Chondrocyte (in vitro differentiated cells): ENCODE measurements around the gene LMTK2. TPM values are rescaled to one million over a fixed set of nuclear protein-coding genes. Genes with fewer than 3 reads are reported as not detected.

Experiments
- DNase-seq: peaks from one replicate; pipeline ENCODE4 v3.0.0; 2021; ENCODE audit warnings: mixed read lengths, low spot score
- H3K27ac Mint-ChIP-seq: one replicate; pipeline ENCODE4 v1.8.0; 2021; ENCODE audit warnings: mild to moderate bottlenecking, moderate library complexity, mixed read lengths; ENCODE audit not compliant: unreplicated experiment
- H3K27me3 Mint-ChIP-seq: 2 replicates; pipeline ENCODE4 v1.8.0; 2021; ENCODE audit warnings: low read depth, mixed read lengths
- H3K36me3 Mint-ChIP-seq: 2 replicates; pipeline ENCODE4 v1.8.0; 2021; ENCODE audit warnings: low read depth, mixed read lengths
- H3K4me1 Mint-ChIP-seq: 2 replicates; pipeline ENCODE4 v1.8.0; 2021; ENCODE audit warnings: low read depth, mild to moderate bottlenecking, mixed read lengths
- H3K4me3 Mint-ChIP-seq: one replicate; pipeline ENCODE4 v1.8.0; 2021; ENCODE audit warnings: mild to moderate bottlenecking, moderate library complexity, mixed read lengths; ENCODE audit not compliant: unreplicated experiment
- H3K9me3 Mint-ChIP-seq: 2 replicates; pipeline ENCODE4 v1.8.0; 2021; ENCODE audit warnings: low read depth, mixed read lengths
- total RNA-seq: library from RNA; stranded (reverse); gene quantifications from 3 replicates; pipeline ENCODE4 v1.2.1, GENCODE V29; 2021
- TF ChIP-seq, protein P1 (sequence below): fragments of 200-600 bp; sonication (generic); IDR thresholded peaks from 2 replicates; pipeline ENCODE4 v1.5.0; 2021; ENCODE audit warnings: antibody characterized with exemption, mild to moderate bottlenecking, moderate library complexity

Gene LMTK2
- total RNA-seq, 1 donor from 2014 or later: 15.0 TPM

DNA sequence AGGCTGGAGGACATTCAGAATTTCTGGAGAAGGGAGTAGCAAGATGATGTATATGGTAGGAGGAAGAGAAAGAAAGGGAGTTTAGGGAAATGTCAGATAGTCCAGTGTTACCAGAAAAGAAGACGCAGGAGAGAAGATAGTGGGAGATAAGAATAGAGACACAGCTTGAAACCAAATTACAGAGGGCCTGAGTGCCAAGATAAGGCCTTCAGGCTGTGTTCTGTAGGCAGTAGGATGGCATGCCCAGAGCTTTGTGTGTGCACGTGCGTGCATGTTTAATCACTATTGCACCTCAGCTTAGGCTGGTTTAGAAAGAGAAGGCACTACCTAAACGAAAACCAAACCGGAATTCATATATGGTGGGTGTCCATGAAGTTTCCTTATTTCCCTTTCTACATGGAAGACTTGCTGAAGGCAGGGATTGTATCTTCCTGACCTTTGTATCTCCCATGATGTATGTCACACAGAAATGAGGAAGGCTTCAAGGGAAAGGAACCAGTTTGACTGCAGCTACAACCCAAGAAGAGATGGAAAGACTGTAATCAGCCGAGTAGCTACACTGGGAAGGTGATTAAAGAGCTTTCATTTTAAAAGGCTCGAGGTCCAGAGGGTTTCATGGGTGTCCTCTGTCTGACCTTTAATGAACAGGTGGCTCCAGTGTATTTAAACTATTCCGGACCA is 68.7 kb downstream of the LMTK2 start:
- H3K4me1 Mint-ChIP-seq: peaks cover 13% of the 10 kb centered on the region
- no peaks in the 10 kb centered on the region for H3K9me3 Mint-ChIP-seq
- TF ChIP-seq, protein P1, sequence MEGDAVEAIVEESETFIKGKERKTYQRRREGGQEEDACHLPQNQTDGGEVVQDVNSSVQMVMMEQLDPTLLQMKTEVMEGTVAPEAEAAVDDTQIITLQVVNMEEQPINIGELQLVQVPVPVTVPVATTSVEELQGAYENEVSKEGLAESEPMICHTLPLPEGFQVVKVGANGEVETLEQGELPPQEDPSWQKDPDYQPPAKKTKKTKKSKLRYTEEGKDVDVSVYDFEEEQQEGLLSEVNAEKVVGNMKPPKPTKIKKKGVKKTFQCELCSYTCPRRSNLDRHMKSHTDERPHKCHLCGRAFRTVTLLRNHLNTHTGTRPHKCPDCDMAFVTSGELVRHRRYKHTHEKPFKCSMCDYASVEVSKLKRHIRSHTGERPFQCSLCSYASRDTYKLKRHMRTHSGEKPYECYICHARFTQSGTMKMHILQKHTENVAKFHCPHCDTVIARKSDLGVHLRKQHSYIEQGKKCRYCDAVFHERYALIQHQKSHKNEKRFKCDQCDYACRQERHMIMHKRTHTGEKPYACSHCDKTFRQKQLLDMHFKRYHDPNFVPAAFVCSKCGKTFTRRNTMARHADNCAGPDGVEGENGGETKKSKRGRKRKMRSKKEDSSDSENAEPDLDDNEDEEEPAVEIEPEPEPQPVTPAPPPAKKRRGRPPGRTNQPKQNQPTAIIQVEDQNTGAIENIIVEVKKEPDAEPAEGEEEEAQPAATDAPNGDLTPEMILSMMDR: no peak
- no peak overlapping the region for H3K27ac Mint-ChIP-seq
- DNase-seq: no peak
- H3K4me3 Mint-ChIP-seq: no peak overlapping the region
- no peaks in the 10 kb centered on the region for H3K27me3 Mint-ChIP-seq
- H3K36me3 Mint-ChIP-seq: peaks cover 5% of the 10 kb centered on the region

DNA sequence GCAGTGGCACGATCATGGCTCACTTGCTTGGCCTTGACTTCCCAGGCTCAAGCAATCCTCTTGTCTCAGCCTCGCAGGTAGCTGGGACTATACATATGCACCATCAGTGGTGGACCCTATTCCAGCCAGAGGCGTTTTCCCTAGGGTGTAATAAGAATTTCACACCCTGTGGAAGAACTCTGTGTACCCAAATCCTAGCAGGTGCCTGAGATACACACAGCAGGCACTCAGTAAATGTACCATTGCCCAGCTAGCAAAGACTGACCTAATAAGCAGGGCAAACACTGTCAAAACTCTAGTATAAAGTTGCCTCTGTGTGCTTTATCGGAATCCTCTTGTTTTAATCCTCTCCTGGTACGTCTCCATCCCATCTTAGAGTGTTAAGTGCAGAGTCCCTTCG is 70.9 kb downstream of the LMTK2 start:
- TF ChIP-seq, protein P1: no peak
- Mint-ChIP-seq H3K36me3 (peaks cover 4% of the 10 kb centered on the region), H3K9me3 (no peaks in the 10 kb centered on the region), H3K27ac (no peak overlapping the region), H3K4me3 (no peak overlapping the region), H3K27me3 (no peaks in the 10 kb centered on the region), H3K4me1 (peaks cover 13% of the 10 kb centered on the region)
- DNase-seq: no peak

DNA sequence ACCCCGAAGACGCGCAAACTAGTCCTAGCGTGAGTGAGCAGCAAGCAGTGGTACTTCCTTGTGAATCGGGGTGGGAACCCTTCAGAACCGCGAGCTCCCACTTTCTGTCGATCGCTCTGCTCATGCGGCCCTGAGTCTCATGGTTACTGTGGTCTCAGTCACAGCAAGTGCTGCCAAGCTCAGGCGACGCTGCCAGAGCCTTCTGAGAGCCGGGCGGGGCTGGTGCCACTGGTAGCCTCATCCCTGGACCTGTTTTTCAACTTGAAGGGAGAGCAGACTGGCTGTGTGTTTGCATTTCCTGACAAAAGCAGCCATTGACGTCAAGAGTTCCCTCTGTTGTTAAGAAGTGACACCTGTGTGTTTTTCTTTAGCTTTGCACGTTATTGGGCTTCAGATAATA is 71.7 kb downstream of the LMTK2 start:
- Mint-ChIP-seq H3K9me3 (no peaks in the 10 kb centered on the region), H3K27me3 (no peaks in the 10 kb centered on the region), H3K36me3 (peaks cover 4% of the 10 kb centered on the region), H3K4me3 (no peak overlapping the region), H3K4me1 (peaks cover 13% of the 10 kb centered on the region), H3K27ac (no peak overlapping the region)
- TF ChIP-seq, protein P1: no peak
- DNase-seq: no peak

DNA sequence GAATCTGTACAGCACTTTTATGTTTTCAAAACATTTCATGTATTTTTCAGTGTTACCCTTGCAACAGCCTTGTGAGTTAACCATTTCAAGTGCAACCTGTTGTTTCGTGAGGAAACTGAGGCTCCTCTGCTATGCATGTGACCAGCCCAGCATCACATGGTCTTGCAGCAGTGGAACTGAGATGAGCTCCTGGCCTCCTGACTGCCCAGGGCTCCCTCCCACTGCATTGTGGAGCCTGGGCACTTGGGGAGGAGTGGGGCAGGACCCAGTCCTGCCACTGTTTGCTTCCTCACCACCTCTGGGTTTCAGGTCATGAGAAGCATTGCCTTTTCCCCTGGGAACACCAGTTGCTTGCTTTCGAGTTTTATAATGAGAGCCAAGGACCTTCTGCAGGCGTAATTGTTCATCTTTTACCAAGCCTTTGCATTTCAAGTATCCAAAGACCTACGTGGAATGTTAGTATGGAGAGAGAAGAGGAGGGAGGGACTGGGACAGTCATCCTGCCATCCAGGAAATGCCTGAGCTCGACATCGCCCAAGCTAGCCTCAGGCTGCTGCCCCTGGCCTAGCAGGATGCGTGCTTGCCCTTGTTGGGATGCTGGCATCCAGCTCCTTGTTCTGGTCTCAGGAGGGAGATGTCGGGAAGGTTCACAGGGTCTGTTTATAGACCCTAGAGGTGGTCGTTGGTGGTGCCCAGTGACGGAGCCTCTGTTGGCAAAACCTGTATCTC is 72.3 kb downstream of the LMTK2 start:
- no peak for DNase-seq
- Mint-ChIP-seq H3K36me3 (peaks cover 4% of the 10 kb centered on the region), H3K4me3 (no peak overlapping the region), H3K9me3 (no peaks in the 10 kb centered on the region), H3K27ac (peak overlapping the region; percentile 22), H3K27me3 (no peaks in the 10 kb centered on the region), H3K4me1 (peaks cover 13% of the 10 kb centered on the region)
- TF ChIP-seq, protein P1: no peak

DNA sequence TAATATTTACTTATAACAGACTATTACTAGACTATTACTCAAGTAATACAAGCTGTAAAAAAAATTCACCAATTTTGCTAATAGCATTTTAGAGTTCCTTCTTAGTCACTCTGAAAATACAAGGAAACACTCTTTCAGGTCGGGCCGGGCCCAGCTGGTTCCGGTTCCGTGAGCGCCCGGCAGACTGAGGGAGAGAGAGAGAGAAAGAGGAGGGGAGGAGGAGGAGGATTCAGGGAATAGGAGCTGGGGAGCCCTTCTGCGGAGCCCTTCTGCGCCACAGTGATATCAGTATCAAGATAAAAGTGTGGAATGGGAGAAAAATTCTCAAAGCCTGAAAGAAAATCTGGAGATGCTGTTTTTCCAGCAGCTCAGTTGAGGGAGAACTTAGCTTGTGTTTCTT is 74.1 kb downstream of the LMTK2 start:
- Mint-ChIP-seq H3K27ac (no peak overlapping the region), H3K27me3 (no peaks in the 10 kb centered on the region), H3K36me3 (peaks cover 2% of the 10 kb centered on the region), H3K4me1 (peaks cover 13% of the 10 kb centered on the region), H3K4me3 (no peak overlapping the region), H3K9me3 (no peaks in the 10 kb centered on the region)
- DNase-seq: no peak
- TF ChIP-seq, protein P1: no peak
